ENCODE data around the gene EIPR1. TPM values are rescaled to one million over a fixed set of nuclear protein-coding genes. Genes with fewer than 3 reads are reported as not detected.

EIPR1 gene
- total and polyA plus RNA-seq, 9 donors, result 6.6 to 16.6 (median 8.9) TPM

DNA sequence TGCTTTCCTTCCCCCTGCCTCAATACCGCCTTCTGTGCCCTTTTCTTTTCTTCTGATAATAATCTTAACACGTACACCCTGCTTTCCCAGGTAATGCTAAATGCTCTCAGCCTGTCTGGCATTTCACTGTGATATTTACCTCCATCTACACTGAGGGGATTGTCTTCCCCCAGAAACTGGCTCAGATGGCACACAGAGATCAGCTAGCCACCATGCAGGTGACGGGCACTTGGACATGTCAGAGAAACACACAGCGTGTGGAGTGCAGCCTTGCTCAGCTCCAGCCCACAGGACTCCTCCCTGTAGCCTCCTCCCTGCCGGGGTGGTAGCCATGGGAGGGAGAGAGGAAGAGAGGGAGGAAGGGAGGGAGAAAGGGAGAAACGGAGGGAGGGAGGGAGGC is 131.2 kb downstream of the EIPR1 start:
- no peak for DNase-seq
- 70 to 86% (median 74%) methylated on average over 5 of the region's 6 CpGs for WGBS, 3 donors
- Histone ChIP-seq H3K4me3 (no peak overlapping the region), H3K27ac (no peak overlapping the region), H3K27me3 (no peaks in the 10 kb centered on the region), H3K4me1 (ENCODE audit: insufficient read depth) (no peaks in the 10 kb centered on the region), H3K9me3 (peaks cover 0 to 7% of the 10 kb centered on the region in 2 donors), H3K36me3 (no peaks in the 10 kb centered on the region)
- intact Hi-C loops (cut with DNase I), result no loop called here
- TF ChIP-seq EP300 (IDR thresholded peaks at IDR 0.05), result no peak
- TF ChIP-seq, protein P1, sequence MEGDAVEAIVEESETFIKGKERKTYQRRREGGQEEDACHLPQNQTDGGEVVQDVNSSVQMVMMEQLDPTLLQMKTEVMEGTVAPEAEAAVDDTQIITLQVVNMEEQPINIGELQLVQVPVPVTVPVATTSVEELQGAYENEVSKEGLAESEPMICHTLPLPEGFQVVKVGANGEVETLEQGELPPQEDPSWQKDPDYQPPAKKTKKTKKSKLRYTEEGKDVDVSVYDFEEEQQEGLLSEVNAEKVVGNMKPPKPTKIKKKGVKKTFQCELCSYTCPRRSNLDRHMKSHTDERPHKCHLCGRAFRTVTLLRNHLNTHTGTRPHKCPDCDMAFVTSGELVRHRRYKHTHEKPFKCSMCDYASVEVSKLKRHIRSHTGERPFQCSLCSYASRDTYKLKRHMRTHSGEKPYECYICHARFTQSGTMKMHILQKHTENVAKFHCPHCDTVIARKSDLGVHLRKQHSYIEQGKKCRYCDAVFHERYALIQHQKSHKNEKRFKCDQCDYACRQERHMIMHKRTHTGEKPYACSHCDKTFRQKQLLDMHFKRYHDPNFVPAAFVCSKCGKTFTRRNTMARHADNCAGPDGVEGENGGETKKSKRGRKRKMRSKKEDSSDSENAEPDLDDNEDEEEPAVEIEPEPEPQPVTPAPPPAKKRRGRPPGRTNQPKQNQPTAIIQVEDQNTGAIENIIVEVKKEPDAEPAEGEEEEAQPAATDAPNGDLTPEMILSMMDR (IDR thresholded peaks at IDR 0.05), result no peak
- no peak for TF ChIP-seq POLR2A (IDR thresholded peaks at IDR 0.05)

DNA sequence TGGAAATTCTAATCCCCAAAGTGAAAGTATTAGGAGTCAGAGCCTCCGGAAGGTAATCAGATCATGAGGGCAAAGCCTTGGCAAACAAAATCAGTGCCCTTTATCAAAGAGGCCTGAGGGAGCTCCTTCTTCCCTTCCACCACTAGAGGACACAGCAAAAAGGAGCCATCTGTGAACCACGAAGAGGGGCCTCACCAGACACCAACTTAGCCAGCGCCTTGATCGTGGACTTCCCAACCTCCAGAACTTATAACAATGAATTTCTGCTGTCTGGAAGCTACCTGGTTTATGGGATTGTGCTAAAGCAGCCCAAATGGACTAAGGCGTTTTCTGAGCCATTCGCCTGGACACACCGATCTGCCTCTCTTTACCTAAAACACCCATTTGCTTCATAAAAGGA is 133.1 kb downstream of the EIPR1 start:
- no peak overlapping the region for H3K4me3 ChIP-seq
- peaks cover 0 to 4% of the 10 kb centered on the region in 2 donors for H3K9me3 ChIP-seq
- no peak for DNase-seq
- TF ChIP-seq, protein P1 (IDR thresholded peaks at IDR 0.05), result no peak
- TF ChIP-seq EP300 (IDR thresholded peaks at IDR 0.05), result no peak
- TF ChIP-seq POLR2A (IDR thresholded peaks at IDR 0.05), result no peak
- no peaks in the 10 kb centered on the region for H3K36me3 ChIP-seq
- H3K27me3 ChIP-seq, result no peaks in the 10 kb centered on the region
- intact Hi-C loops (cut with DNase I), result no loop called here
- 93 to 97% (median 96%) methylated on average over 7 of the region's 7 CpGs for WGBS, 3 donors
- H3K27ac ChIP-seq, result no peak overlapping the region
- no peaks in the 10 kb centered on the region for H3K4me1 ChIP-seq (ENCODE audit: insufficient read depth)

DNA sequence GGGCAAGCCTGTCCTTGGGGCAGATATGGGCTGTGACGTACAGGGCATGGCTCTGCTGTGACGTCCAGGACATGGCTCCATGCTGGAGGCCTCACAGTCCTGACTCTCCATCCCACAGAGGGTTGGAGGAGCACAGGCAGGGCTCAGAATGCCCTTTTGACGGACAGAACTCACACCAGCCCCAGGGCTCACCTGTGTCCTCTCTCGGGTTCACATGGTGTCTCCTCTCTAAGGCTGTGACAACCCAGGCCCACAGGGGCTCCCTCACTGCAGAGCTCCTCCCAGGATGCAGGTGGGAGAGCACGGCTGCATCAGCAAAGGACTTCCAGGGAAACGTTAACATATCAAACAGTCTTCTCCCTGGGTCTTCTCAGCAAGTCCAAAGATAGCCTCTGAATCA is 133.8 kb downstream of the EIPR1 start:
- no peak for DNase-seq
- Histone ChIP-seq H3K36me3 (no peaks in the 10 kb centered on the region), H3K27ac (no peak overlapping the region), H3K27me3 (no peaks in the 10 kb centered on the region), H3K4me1 (ENCODE audit: insufficient read depth) (no peaks in the 10 kb centered on the region), H3K4me3 (no peak overlapping the region), H3K9me3 (peaks cover 0 to 4% of the 10 kb centered on the region in 2 donors)
- intact Hi-C loops (cut with DNase I), result no loop called here
- TF ChIP-seq POLR2A (IDR thresholded peaks at IDR 0.05), result no peak
- TF ChIP-seq, protein P1 (IDR thresholded peaks at IDR 0.05), result no peak
- TF ChIP-seq EP300 (IDR thresholded peaks at IDR 0.05), result no peak
- 85 to 91% (median 85%) methylated on average over 6 of the region's 6 CpGs for WGBS, 3 donors

DNA sequence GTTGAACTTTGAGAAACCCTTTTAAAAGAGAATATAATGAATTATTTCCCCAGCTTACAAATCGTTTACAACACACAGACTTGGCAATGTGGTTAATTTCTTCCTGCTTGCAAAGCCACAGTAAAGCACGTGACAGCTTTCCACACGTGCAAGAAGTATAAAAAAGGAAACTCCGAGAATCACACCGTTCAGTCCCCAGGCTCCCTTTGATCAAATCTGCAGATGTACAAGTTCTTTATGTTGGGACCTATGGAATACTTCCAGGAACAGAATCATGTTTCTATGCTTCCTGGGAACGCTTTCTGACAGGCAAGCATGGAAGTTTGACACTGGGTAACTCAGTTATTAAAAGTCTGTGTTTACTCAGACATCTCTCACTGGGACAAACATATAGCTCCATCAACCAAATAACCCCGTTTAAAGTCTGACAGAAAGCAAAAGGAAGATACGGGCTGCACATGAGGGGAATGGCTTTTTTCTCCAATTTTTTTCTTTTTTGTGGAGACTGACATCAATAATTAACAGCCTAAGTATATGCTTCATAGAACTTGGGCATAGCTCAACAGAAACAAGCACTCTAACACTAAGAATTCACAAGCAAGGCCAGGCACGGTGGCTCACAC is 134.8 kb downstream of the EIPR1 start:
- whole genome bisulfite sequencing, 3 donors, result 76 to 81% (median 78%) methylated on average over 9 of the region's 9 CpGs
- Histone ChIP-seq H3K9me3 (no peaks in the 10 kb centered on the region), H3K36me3 (no peaks in the 10 kb centered on the region), H3K27me3 (no peaks in the 10 kb centered on the region), H3K4me1 (ENCODE audit: insufficient read depth) (no peaks in the 10 kb centered on the region), H3K27ac (no peak overlapping the region), H3K4me3 (no peak overlapping the region)
- intact Hi-C loops (cut with DNase I), result no loop called here
- DNase-seq, result no peak
- TF ChIP-seq POLR2A (IDR thresholded peaks at IDR 0.05), result no peak
- no peak for TF ChIP-seq EP300 (IDR thresholded peaks at IDR 0.05)
- TF ChIP-seq, protein P1 (IDR thresholded peaks at IDR 0.05), result no peak

Data from ovary (tissue), 9 donors.